ACC112 (cell line): ENCODE measurements around the gene ZNF555.

Experiments used
- H2AFZ ChIP-seq: fragments of 200-600 bp; sonication (generic); one replicate; pipeline ENCODE4 v1.6.0; 2017; ENCODE audit warnings: antibody characterized with exemption, low read length; ENCODE audit not compliant: unreplicated experiment
- H3K27ac ChIP-seq: fragments of 200-600 bp; sonication (generic); 2 replicates; pipeline ENCODE4 v1.5.1; 2014; ENCODE audit warnings: low read depth, mild to moderate bottlenecking, antibody characterized with exemption, low read length, moderate library complexity
- H3K27me3 ChIP-seq: fragments of 200-600 bp; sonication (generic); 2 replicates; pipeline ENCODE4 v1.6.1; 2014; ENCODE audit warnings: mild to moderate bottlenecking, antibody characterized with exemption, low read length, moderate library complexity, mixed read lengths; ENCODE audit not compliant: insufficient read depth
- H3K36me3 ChIP-seq: fragments of 200-600 bp; sonication (generic); 2 replicates; pipeline ENCODE4 v1.6.1; 2016; ENCODE audit warnings: mild to moderate bottlenecking, antibody characterized with exemption, low read length, moderate library complexity, mixed read lengths; ENCODE audit not compliant: insufficient read depth
- H3K4me1 ChIP-seq: fragments of 200-600 bp; sonication (generic); one replicate; pipeline ENCODE4 v1.6.1; 2016; ENCODE audit warnings: low read length, mixed read lengths; ENCODE audit not compliant: insufficient read depth, unreplicated experiment, control insufficient read depth
- H3K4me3 ChIP-seq: fragments of 200-600 bp; sonication (generic); 2 replicates; pipeline ENCODE4 v1.5.1; 2014; ENCODE audit warnings: mild to moderate bottlenecking, low read depth, low read length
- H3K79me2 ChIP-seq: fragments of 200-600 bp; sonication (generic); one replicate; pipeline ENCODE4 v1.6.0; 2016; ENCODE audit warnings: low read length; ENCODE audit not compliant: control insufficient read depth, unreplicated experiment, insufficient read depth

ZNF555 gene

GRCh38 chr19:2834294-2834871 lies 6.9 kb upstream of the ZNF555 start:
- H3K36me3 ChIP-seq = peaks cover 10% of the 10 kb centered on the region

GRCh38 chr19:2837430-2837829 lies 3.8 kb upstream of the ZNF555 start:
- no peaks in the 10 kb centered on the region for H3K27me3 ChIP-seq
- no peak overlapping the region for H3K27ac ChIP-seq
- peaks cover 10% of the 10 kb centered on the region for H3K36me3 ChIP-seq
- no peaks in the 10 kb centered on the region for H3K4me1 ChIP-seq
- no peak overlapping the region for H2AFZ ChIP-seq
- H3K79me2 ChIP-seq = peaks cover 5% of the 10 kb centered on the region
- H3K4me3 ChIP-seq = no peak overlapping the region

More at GRCh38 chr19:2834294-2834871, 6.9 kb upstream of the ZNF555 start:
- Histone ChIP-seq H3K27me3 (no peaks in the 10 kb centered on the region), H3K27ac (no peak overlapping the region), H2AFZ (no peak overlapping the region), H3K79me2 (no peaks in the 10 kb centered on the region), H3K4me1 (no peaks in the 10 kb centered on the region), H3K4me3 (no peak overlapping the region)

- no peaks in the 10 kb centered on the region for H3K4me1 ChIP-seq
- H3K27ac ChIP-seq = no peak overlapping the region
- no peaks in the 10 kb centered on the region for H3K27me3 ChIP-seq
- H3K36me3 ChIP-seq = peaks cover 10% of the 10 kb centered on the region; the same call in 1 of the 2 replicates
- H3K79me2 ChIP-seq = peaks cover 9% of the 10 kb centered on the region
- peak overlapping the region; percentile 87 for H3K4me3 ChIP-seq
- peak overlapping the region; percentile 14 for H2AFZ ChIP-seq
Measured at GRCh38 chr19:2841855-2842574, 740 bp downstream of the ZNF555 start.

- H2AFZ ChIP-seq = no peak overlapping the region
- no peaks in the 10 kb centered on the region for H3K4me1 ChIP-seq
- peaks cover 11% of the 10 kb centered on the region for H3K79me2 ChIP-seq
- no peak overlapping the region for H3K27ac ChIP-seq
- no peak overlapping the region for H3K4me3 ChIP-seq
- H3K36me3 ChIP-seq = peaks cover 14% of the 10 kb centered on the region
- no peaks in the 10 kb centered on the region for H3K27me3 ChIP-seq
Measured at GRCh38 chr19:2845107-2845506, 3.8 kb downstream of the ZNF555 start.

GRCh38 chr19:2846180-2846894 lies 5.1 kb downstream of the ZNF555 start:
- no peaks in the 10 kb centered on the region for H3K4me1 ChIP-seq
- no peak overlapping the region for H3K4me3 ChIP-seq
- peaks cover 24% of the 10 kb centered on the region for H3K36me3 ChIP-seq
- H2AFZ ChIP-seq = no peak overlapping the region
- no peak overlapping the region for H3K27ac ChIP-seq
- no peaks in the 10 kb centered on the region for H3K27me3 ChIP-seq
- peaks cover 11% of the 10 kb centered on the region for H3K79me2 ChIP-seq

GRCh38 chr19:2847507-2847906 lies 6.2 kb downstream of the ZNF555 start:
- Histone ChIP-seq H3K4me3 (no peak overlapping the region), H3K4me1 (no peaks in the 10 kb centered on the region), H2AFZ (no peak overlapping the region), H3K27ac (no peak overlapping the region), H3K36me3 (peaks cover 35% of the 10 kb centered on the region), H3K27me3 (no peaks in the 10 kb centered on the region), H3K79me2 (peaks cover 6% of the 10 kb centered on the region)

- H3K36me3 ChIP-seq = peaks cover 46% of the 10 kb centered on the region
- H3K4me1 ChIP-seq = no peaks in the 10 kb centered on the region
- H3K27me3 ChIP-seq = no peaks in the 10 kb centered on the region
- no peak overlapping the region for H2AFZ ChIP-seq
- no peak overlapping the region for H3K27ac ChIP-seq
- peaks cover 4% of the 10 kb centered on the region for H3K79me2 ChIP-seq
- H3K4me3 ChIP-seq = no peak overlapping the region
Measured at GRCh38 chr19:2848616-2849015, 7.3 kb downstream of the ZNF555 start.

- Histone ChIP-seq H3K27ac (no peak overlapping the region), H3K79me2 (peaks cover 4% of the 10 kb centered on the region), H2AFZ (no peak overlapping the region), H3K36me3 (peaks cover 55% of the 10 kb centered on the region), H3K27me3 (no peaks in the 10 kb centered on the region), H3K4me3 (no peak overlapping the region), H3K4me1 (no peaks in the 10 kb centered on the region)
Measured at GRCh38 chr19:2850256-2850925, 9.1 kb downstream of the ZNF555 start.

GRCh38 chr19:2852598-2852997 lies 11.3 kb downstream of the ZNF555 start:
- H3K4me3 ChIP-seq = no peak overlapping the region
- no peak overlapping the region for H3K27ac ChIP-seq
- H2AFZ ChIP-seq = no peak overlapping the region
- H3K79me2 ChIP-seq = peaks cover under 1% of the 10 kb centered on the region
- H3K4me1 ChIP-seq = no peaks in the 10 kb centered on the region
- no peaks in the 10 kb centered on the region for H3K27me3 ChIP-seq
- peaks cover 49% of the 10 kb centered on the region for H3K36me3 ChIP-seq

- no peaks in the 10 kb centered on the region for H3K4me1 ChIP-seq
- no peaks in the 10 kb centered on the region for H3K27me3 ChIP-seq
- peaks cover 49% of the 10 kb centered on the region for H3K36me3 ChIP-seq
- no peak overlapping the region for H3K27ac ChIP-seq
- H2AFZ ChIP-seq = no peak overlapping the region
- no peaks in the 10 kb centered on the region for H3K79me2 ChIP-seq
- H3K4me3 ChIP-seq = no peak overlapping the region
Measured at GRCh38 chr19:2853015-2853606, 11.8 kb downstream of the ZNF555 start.
